Measurements from ENCODE around the gene LRCH4. TPM values are rescaled to one million over a fixed set of nuclear protein-coding genes. Genes with fewer than 3 reads are reported as not detected.

LRCH4 gene
- total RNA-seq, 1 donor, result 21.3 TPM

DNA sequence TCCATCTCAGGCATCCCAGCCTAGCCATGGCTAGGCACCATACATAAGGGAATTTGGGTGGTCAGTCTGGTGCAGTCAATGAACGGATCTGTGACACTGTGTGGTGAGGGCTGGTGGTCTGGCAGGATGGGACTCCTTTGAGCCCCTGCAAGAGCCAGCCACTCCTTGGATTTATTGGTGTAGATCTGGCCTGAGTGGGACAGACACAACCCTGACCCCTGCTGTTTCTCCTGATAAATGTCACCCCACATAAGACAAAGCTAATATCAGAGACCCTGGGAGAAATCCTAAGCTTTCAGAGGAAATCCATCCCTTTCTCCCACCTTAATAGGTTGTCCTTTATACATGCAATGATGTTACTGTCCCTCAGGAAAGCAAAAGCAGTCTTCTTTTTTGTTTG lies 2.5 kb upstream of the LRCH4 start:
- no peak overlapping the region for H3K4me3 ChIP-seq (ENCODE audit: low read depth, low read length)
- DNase-seq (ENCODE audit: low read depth), result no peak
- TF ChIP-seq, protein P1, sequence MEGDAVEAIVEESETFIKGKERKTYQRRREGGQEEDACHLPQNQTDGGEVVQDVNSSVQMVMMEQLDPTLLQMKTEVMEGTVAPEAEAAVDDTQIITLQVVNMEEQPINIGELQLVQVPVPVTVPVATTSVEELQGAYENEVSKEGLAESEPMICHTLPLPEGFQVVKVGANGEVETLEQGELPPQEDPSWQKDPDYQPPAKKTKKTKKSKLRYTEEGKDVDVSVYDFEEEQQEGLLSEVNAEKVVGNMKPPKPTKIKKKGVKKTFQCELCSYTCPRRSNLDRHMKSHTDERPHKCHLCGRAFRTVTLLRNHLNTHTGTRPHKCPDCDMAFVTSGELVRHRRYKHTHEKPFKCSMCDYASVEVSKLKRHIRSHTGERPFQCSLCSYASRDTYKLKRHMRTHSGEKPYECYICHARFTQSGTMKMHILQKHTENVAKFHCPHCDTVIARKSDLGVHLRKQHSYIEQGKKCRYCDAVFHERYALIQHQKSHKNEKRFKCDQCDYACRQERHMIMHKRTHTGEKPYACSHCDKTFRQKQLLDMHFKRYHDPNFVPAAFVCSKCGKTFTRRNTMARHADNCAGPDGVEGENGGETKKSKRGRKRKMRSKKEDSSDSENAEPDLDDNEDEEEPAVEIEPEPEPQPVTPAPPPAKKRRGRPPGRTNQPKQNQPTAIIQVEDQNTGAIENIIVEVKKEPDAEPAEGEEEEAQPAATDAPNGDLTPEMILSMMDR (IDR thresholded peaks at IDR 0.05; ENCODE audit: insufficient read depth, low read length), result peak; percentile 34

DNA sequence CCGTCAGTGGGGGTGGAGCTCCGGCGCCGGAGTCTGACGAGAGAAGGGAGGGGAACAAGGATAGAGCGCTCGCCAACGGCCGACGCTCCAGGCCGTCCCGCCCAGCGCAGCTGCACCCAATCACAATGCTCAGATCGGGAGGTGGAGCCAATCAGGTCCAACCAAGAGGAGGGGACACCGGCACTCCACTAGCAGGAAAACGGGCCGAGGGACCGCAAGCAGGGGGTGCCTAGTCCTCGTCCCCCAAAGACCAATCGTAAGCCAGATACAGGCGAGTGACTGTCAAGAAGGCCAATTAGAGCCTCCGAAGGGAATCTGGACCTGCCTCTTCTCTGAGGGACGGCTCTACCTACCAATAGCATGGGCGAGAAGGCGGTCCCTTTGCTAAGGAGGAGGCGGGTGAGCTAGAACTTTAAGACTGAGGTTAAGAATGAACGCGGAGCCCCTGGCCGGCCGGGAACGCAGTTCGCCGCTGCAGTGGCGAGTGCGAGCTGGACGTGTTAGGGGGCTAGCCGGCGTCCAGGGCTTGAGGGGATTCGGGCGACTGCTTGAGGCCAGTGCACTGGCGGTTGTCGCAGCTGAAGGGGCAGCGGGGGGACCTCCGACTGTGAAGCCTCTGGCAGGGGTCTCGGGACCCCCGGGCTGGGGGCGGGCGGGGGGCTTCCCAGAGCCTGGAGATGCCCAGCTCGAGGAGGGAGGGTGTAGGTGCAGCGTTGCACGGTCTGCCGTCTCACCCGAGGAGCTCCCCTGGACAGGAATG lies 517 bp upstream of the LRCH4 start, which contains the start of gene FBXO24:
Gene FBXO24, plus strand, starts transcription at position 63 of the 760 bp plus-strand sequence. Its CDS starts 298 bp downstream, at position 361.
- TF ChIP-seq, protein P1 (IDR thresholded peaks at IDR 0.05; ENCODE audit: insufficient read depth, low read length), result no peak
- peak; percentile 100 for DNase-seq (ENCODE audit: low read depth)
- H3K4me3 ChIP-seq (ENCODE audit: low read depth, low read length), result peak within 1 kb of the TSS; percentile 99

DNA sequence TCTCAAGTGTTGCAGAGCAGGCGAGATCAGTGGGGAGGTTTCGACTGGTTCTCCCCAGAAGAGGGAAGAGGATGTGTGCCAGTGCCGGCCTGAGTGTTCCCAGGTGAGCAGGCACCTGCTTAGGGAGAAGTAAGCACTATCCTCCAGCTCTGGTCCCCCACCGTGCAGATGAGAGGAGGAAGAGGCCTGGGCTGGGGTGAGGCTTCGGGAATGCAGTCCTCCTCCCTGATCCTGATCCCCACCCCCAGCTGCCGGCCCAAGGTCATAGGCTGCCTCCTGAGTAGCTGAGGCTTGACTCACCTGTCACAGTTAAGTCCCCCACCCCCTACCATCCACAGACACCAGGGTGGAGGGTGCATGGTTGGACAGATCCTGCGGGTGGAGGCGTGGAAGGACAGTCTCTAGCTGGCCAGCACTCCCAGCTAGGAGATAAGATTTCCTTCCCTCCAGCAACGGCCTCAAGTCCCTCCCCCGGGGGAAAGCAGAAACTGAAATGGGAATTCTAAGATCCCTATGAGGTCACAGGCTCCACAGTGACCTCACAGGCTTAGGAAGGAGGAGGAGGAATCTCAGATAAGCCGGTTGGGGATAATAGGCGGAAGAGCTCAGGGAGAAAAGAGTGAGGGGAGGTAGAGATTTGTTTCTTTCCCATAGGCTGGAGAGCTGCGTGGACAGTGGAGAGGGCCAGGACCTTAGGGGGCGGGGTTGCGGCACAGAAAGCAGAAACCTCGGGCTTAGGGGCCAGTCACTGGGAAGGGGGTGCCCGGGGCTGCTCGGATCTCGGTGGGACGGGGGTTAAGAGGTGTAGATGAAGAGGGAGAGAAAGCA lies 1.0 kb downstream of the LRCH4 start:
- TF ChIP-seq, protein P1 (IDR thresholded peaks at IDR 0.05; ENCODE audit: insufficient read depth, low read length), result no peak
- peak; percentile 89 for DNase-seq (ENCODE audit: low read depth)
- peak overlapping the region; percentile 99 for H3K4me3 ChIP-seq (ENCODE audit: low read depth, low read length)

DNA sequence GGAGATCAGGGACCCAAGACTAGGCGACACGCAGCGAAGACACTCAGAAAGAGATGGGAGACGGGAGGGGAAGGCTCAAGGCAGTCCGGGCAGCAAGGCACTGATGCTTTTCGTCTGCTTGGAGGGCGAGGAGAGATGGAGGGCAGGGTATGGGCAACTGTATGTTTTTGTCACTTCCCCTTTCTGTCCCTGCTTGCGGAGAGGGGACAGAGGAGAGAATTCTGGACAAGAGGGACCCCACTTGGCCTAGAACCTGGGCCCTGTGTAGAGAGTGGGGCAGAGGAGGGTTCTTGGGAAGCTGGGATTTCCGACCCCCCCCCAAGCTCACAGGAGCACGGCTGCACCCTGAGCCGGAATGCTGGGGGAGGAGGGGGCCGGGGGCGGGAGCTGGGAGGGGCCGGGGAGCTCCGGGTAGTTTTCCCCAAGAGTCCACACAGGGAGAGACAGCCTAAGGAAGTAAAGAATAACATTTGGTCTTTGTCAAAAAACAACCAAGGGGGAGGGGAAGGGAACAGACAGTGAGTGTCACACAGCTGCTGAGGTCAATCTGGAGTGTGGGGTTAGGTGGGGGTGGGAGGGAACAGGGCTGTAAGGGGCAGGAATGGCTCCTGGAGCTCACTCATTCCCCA lies 1.8 kb downstream of the LRCH4 start:
- TF ChIP-seq, protein P1 (IDR thresholded peaks at IDR 0.05; ENCODE audit: insufficient read depth, low read length), result no peak
- no peak for DNase-seq (ENCODE audit: low read depth)
- H3K4me3 ChIP-seq (ENCODE audit: low read depth, low read length), result peak overlapping the region; percentile 99

DNA sequence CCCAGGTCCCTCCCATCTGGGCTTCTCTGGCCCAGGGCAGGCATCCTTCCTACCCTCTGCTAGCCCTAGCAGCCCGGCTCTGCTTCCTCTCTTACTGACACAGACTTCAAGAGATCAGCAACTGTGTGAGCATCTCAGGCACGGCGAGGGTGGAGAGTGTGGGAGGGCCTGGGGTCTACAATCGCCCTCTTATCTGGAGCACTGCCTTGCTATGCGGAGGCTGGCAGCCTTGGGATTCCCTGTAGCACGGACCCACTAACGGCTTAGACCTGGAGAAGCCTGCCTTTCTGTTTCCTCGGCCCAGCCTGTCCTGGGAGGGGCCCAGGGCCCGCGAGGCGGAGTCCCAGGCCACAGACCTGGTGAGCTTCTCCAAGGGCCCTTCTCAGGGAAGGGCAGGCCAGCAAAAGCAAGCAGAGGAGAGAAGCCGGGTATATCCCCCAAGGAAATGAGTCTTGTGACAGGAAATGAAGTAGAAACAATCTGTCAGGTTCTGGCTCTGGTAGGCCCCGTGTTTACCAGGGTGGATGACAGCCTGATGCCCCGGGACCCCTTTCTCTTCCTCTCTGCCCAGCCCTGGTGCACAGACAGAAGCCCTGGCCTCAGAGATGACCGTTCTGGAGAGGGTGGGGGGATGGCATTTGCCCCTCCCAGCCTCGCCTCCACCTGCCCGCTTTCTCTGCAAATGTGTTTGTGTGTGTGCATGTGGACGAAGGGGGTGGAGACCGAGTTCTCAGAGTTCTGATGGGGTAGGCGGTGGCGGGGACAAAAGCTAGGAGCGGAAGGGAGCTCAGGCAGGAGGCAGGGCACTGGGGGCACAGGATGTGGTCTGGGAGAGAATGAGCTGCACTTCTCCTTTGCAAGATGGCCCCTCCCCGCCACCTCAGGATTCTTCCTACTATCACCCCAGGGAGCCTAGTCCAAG lies 2.5 kb downstream of the LRCH4 start:
- peak; percentile 59 for DNase-seq (ENCODE audit: low read depth)
- TF ChIP-seq, protein P1 (IDR thresholded peaks at IDR 0.05; ENCODE audit: insufficient read depth, low read length), result no peak
- H3K4me3 ChIP-seq (ENCODE audit: low read depth, low read length), result peak overlapping the region; percentile 99

DNA sequence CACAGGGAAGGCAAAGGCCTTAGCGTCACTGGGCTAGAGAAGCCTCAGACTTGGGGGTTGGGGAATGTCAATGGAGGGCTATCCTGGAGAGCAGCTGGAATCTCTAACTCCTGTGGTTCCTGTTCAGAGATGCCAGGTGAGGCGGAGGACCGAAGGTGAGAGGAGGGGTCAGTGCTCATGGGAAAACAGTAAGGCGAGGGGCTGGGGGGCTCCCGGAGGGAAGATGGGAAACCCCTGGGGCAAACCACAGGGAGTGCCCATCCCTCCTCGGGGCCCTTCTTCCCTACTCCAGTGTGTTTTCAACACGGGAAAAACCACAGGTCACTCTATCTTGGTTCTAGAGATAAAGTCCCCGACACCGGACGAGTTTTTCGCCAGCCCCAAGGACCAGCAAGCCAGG lies 3.3 kb downstream of the LRCH4 start:
- DNase-seq (ENCODE audit: low read depth), result no peak
- TF ChIP-seq, protein P1 (IDR thresholded peaks at IDR 0.05; ENCODE audit: insufficient read depth, low read length), result no peak
- H3K4me3 ChIP-seq (ENCODE audit: low read depth, low read length), result peak overlapping the region; percentile 99

Measured in fibroblast of the aortic adventitia (primary cell).